CD4-positive, alpha-beta T cell treated with Interleukin-17A for 4 hours (primary cell): ENCODE results near the gene MESD.

Experiments
- DNase-seq: peaks from one replicate; pipeline ENCODE4 v3.0.0-alpha.2; 2020; ENCODE audit warnings: mixed read lengths

MESD gene

DNA sequence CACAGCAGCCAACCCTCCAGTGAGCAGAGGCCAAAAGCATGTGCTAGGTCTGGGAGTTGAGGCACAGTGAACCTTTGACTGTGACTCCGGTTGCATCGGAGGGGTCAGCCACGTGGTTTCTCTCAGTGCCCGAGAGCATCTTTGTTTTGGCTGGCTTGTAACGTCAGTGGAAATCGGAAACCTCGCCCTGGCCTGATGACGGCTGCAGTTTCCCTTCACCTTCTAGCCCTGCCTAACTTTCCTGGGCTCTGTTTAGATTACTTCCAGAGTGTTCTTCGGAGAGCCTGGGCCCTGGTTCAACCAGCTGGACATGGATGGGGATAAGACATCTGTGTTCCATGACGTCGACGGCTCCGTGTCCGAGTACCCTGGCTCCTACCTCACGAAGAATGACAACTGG, 56.6 kb downstream of the MESD start:
- DNase-seq = no peak

- DNase-seq = no peak
Measured at GRCh38 chr15:80932513-80932815, 57.2 kb downstream of the MESD start.

DNA sequence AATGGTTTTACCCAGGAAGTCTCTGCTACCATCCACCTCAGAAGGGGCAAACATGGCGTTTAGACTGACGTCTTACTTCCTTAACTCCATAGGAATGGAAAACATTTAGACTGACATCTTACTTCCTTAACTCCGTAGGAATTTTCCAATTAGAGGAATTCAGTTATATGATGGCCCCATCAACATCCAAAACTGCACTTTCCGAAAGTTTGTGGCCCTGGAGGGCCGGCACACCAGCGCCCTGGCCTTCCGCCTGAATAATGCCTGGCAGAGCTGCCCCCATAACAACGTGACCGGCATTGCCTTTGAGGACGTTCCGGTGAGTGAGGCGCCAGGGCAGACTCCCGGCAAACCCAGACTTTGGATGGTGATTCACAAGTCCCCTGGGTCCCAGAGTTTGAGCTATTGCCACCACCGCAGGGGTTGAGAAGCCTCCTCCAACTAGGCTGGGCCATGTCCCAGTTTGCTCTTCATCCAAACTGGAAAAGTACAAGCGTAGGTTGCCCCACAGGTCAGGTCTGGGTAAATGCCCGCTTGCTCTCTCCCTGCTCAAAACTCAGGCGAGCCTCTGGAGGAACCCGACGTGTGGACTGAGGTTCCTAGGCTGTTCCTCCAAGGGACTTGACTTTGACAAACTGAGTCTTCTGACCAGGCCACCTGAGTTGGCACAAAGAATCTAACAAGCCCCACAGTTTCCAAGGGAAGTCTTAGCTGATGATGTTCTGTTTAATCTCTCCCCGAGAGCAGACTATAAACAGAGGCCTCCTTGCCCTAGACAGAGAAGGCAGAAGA, 57.7 kb downstream of the MESD start:
- no peak for DNase-seq

DNA sequence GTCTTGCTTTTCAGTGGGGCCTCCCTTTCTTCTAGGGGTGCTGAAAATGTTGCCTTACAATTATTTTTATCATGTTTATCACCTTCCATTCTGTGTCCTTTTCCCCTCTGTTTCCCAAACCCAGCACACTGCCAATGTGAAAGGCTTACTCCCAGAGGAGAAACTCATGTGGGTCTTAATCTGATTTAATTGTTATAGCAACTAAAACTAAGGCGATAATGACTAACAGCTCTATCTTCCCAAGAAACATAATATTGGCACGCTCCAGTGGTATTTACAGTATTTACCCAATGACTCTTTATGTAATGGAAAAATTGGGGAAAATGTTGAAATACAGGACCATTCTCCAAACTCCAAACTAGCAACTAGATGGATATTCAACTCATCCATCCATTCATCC, 58.4 kb downstream of the MESD start:
- DNase-seq = no peak

DNA sequence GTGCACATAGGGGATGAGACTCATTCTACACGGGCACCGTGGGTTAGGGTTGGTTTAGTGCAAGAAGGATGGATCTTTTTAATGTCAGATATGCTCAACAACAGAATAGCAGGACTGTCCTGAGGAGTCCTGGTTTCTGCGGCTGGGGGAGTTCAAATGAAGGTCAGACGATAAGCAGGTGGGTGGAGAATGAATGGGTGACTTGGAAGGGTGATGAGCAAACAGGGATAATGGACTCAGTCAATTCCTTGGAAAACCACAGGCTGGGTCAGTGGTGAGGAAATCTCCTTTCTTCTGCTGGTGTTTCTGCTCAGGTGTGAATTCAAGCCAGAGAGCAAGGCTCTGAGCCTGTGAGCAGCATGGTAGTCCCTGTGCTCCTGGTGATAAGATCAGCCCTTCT, 59.9 kb downstream of the MESD start:
- no peak for DNase-seq

DNA sequence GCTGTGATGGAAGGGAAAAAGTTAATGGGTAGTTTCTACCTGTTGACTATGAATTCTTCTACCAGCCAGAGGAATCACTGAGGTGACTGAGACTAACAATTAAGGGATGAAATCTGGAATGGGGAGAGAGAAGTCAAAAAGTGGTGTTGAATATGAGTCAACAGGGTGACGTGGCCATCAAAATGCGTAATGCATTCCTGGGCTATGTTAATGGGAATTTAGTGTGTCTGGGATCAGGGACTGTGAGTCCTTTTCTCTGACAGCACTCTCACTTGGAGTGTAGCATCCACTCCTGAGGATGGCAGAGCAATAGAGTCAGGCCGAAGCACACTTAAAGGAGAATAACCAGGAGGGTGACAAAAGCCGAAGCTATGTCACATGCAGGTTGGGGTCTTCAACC, 60.4 kb downstream of the MESD start:
- no peak for DNase-seq

DNA sequence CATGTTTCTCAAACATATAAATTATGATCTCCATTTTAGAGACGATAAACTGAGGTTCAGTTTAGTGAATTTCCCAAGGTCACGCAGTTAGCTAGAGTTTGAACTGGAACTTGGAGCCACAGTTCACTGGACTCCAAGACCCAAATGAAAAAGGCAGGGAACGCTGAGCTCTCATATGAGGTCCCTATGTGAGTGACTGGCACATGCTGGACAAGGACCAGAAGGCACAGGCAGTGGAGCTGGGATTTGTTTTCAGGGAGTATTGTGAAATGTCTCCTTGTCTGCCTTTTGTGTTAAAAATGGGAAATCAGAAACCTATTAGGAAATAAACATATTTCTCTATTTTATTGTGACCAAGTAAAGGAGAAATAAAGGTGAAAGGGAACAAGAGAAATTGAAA, 63.5 kb downstream of the MESD start:
- DNase-seq = no peak

DNA sequence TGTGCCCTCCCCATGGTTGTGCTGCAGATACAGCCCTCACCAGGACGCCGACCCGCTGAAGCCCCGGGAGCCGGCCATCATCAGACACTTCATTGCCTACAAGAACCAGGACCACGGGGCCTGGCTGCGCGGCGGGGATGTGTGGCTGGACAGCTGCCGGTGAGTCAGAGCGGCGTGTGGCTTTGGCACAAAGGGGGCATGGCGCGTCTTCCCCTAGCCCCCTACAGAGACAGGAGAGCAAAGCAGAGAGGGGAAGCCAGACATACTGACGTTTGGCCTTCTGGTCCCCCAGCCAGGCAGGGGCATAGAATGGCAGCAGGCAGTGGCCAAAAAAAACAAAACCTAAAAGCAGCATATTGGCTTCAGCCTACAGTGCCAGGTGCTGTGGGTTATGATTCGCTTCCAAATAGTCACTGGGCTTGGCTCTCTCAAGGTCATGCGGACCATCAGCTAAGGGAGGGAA, 64.0 kb downstream of the MESD start:
- no peak for DNase-seq

- DNase-seq = no peak
Measured at GRCh38 chr15:80924278-80924677, 65.3 kb downstream of the MESD start.

DNA sequence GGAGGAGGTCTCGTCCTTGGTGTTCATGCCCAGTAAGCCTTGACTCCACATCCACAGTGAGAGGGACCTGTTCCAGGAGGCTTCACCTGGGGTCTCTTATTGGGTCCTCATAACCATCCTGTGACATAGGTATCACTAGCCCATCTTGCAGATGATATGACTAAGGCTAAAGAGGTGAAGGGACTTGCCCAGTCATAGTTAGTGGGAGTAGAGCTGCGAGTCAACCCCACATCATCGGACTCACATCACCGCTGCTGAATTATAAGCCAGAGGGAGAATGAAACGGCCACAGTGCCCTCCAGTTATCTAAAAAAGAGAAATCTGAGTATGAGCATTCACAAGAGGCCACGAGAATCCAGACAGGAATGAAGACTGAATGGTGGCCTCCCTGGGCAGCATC, 66.0 kb downstream of the MESD start:
- no peak for DNase-seq

- DNase-seq = no peak
Measured at GRCh38 chr15:80921736-80922410, 67.7 kb downstream of the MESD start.

DNA sequence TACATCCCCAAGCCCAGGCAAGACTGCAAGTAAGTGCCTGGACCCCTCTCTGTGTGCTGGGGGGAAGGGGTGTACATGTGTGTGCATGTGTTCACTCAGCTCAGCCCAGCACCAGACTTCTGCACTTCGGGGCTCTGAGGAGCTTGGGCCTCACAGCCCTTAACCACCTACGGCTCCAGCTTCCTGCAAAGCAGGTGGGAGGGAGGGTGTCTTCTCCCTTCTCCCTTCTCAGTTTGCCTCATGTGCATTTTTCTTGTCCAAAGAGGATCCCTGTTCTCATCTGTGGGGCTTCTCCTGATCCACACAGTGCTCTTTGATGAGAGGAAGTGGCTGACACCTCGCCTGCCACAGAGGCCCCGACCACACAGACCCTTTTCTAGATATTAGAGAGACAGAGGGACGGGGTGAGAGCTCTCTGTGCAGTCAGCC, 69.3 kb downstream of the MESD start:
- DNase-seq = no peak

GRCh38 chr15:80918196-80918783, 71.3 kb downstream of the MESD start:
- no peak for DNase-seq

DNA sequence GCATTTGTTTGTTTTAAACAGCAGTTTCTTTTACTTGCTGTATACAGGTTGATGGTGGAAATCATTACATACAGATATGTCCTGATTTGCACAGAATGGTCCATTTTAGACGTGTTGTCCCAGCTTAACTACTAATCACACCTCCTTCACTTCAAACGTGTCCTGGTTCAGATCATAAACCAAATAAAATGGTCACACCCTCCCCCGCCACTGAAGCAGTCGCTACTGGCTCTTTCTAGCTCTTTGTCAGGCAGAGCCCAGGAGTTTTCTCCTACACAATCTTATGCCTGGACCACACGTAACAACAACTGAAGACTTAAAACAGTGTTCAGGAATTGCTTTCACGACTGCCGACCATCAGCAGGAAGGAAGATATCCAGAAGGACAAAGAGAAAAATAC, 73.6 kb downstream of the MESD start:
- DNase-seq = no peak

DNA sequence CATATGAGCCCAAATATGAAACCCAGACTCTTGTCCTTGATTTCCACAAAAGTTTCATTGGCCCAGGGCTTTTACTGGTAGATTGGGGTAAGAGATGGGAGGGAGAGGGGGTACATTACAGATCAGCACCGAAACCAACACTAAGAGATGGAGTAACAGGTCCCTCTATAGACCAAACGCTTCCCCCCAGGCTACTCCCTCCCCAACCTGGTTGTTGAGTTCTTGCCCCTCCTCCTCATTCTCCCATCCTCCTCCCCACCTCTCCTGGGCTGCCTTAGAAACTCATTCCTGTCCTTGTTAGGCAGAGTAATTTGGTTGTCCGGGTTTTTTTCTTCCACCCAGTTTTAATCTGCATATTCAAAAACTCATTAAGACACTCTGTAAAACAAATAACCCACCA, 74.1 kb downstream of the MESD start:
- no peak for DNase-seq

DNA sequence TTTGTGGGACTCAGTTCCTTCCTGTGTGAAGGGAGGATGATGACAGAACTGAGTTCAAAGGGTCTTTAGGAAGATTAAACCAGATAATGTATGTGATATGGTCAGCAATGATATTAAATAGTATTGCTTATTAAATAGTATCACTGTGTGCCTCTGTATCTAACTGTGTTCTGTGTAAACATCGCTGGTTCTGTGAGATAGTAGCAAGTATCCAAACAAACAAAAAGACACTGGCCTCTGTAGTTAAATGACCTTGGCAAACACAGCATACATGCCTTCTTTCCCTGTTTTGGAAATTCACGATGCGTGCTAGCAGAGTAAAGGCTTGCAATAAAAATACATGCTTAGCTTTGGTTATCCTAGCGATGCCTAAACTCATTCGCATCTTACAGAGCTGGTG, 76.1 kb downstream of the MESD start:
- DNase-seq = no peak

GRCh38 chr15:80912673-80913072, 76.9 kb downstream of the MESD start:
- no peak for DNase-seq

DNA sequence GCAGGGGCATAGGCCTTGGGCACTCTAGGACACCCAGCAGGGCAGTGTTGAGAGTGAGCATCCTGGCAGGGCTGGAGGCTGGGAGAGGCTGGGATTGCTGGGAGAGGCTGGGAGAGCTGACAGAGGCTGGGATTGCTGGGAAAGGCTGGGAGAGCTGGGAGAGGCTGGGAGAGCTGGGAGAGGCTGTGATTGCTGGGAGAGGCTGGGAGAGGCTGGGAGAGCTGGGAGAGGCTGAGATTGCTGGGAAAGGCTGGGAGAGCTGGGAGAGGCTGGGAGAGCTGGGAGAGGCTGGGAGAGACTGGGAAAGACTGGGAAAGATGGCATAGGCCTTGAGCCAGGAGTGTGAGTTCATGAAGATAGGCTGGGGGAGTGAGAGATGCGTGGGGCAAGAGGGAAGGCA, 77.8 kb downstream of the MESD start:
- no peak for DNase-seq

GRCh38 chr15:80906159-80906766, 83.4 kb downstream of the MESD start:
- DNase-seq = no peak

- DNase-seq = no peak
Measured at GRCh38 chr15:80904998-80905397, 84.6 kb downstream of the MESD start.

GRCh38 chr15:80902298-80902801, 87.3 kb downstream of the MESD start:
- DNase-seq = no peak

DNA sequence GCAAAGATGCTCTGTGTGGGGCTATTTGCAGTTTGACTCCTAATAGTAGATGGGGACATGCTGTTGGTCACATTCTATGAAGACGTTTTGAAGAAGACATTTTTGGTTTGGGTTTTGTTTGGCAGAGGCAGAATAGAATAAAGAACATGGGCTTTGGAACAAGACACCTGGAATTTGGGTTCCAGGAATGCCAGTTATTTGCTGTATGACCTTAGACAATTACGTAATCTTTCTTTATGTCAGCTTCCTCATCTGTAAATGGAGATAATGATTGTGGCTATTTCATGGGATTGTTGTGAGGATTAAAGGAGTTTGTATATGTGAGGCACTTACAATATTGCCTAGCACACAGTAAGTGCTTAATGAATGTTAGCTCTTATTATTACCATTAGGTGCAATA, 91.6 kb downstream of the MESD start:
- DNase-seq = no peak
